K562 (cell line): Measurements from ENCODE around the gene SLC16A5. TPM values are rescaled to one million over a fixed set of nuclear protein-coding genes. Genes with fewer than 3 reads are reported as not detected.

ENCODE experiments used
- BCL6 ChIP-seq: fragments of 250-450 bp; sonication (Bioruptor Pico); IDR thresholded peaks from 2 replicates; pipeline ENCODE4 v1.4.0; 2020
- CTCF ChIP-seq, 3 experiments: IDR thresholded peaks in 2 of 3; conservative IDR thresholded peaks in 1 of 3; 2 replicates each; pipeline ENCODE4 v1.5.1; 2011 to 2012; ENCODE audit warnings: low read length in 3 of 3, mild to moderate bottlenecking in 3 of 3, control low read depth in 2 of 3, improper control_type of control experiment in 1 of 3, inconsistent platforms in 1 of 3, low read depth in 1 of 3, mixed read lengths in 1 of 3, moderate library complexity in 1 of 3; ENCODE audit not compliant: insufficient read depth in 2 of 3
- HMG20B ChIP-seq: fragments of 250-450 bp; sonication (Bioruptor Pico); IDR thresholded peaks from 2 replicates; pipeline ENCODE4 v1.5.0; 2021; ENCODE audit warnings: mild to moderate bottlenecking
- HNRNPL ChIP-seq: fragments of 200-400 bp; formaldehyde crosslinking; IDR thresholded peaks from 2 replicates; pipeline ENCODE4 v1.6.1; 2017; ENCODE audit warnings: low read depth, mild to moderate bottlenecking, low read length
- NCOA6 ChIP-seq: fragments of 450-650 bp; IDR thresholded peaks from 2 replicates; pipeline ENCODE4 v1.6.1; 2017; ENCODE audit warnings: mild to moderate bottlenecking
- PRPF4 ChIP-seq: fragments of 200-400 bp; formaldehyde crosslinking; IDR thresholded peaks from one replicate; pipeline ENCODE4 v1.6.1; 2017; ENCODE audit warnings: low read length, low read depth, mild to moderate bottlenecking; ENCODE audit not compliant: insufficient read depth, poor library complexity, severe bottlenecking
- RB1 ChIP-seq: fragments of 450-650 bp; IDR thresholded peaks from 2 replicates; pipeline ENCODE4 v1.6.1; 2017; ENCODE audit warnings: low read depth, mild to moderate bottlenecking
- RFX5 ChIP-seq: IDR thresholded peaks from 2 replicates; pipeline ENCODE4 v1.6.1; 2011; ENCODE audit warnings: low read depth, mild to moderate bottlenecking, improper control_type of control experiment, low read length
- ZBTB17 ChIP-seq: fragments of 450-650 bp; formaldehyde crosslinking; IDR thresholded peaks from 2 replicates; pipeline ENCODE4 v1.4.0; 2020; ENCODE audit warnings: mild to moderate bottlenecking
- ZMIZ1 ChIP-seq, 2 experiments: fragments of 150-350 bp in 1 of 2; IDR thresholded peaks; 2 replicates each; pipeline ENCODE4 v1.6.1; 2012 to 2016; ENCODE audit warnings: low read depth in 2 of 2, low read length in 2 of 2, mild to moderate bottlenecking in 1 of 2, moderate library complexity in 1 of 2
- ZNF347 ChIP-seq: fragments of 450-650 bp; formaldehyde crosslinking; IDR thresholded peaks from 2 replicates; pipeline ENCODE4 v1.4.0; 2020; ENCODE audit warnings: low read depth, mild to moderate bottlenecking, moderate library complexity
- polyA plus RNA-seq, 8 experiments: library from polyadenylated mRNA; depleted of rRNA in 4 of 8; stranded (reverse) in 5 of 8; unstranded in 3 of 8; fragments of >200 nt; fragmentation: Nextera tagmentation in 2 of 8; fragmentation: Illumina TruSeq in 1 of 8; extraction: Ambion mirVana in 2 of 8; extraction: Trizol in 1 of 8; gene quantifications; 2 replicates each; pipeline versions ENCODE4 v1.2.1 to v1.2.3, GENCODE V29; 2011 to 2014; ENCODE audit warnings: inconsistent platforms in 1 of 8, missing spikeins in 1 of 8
- total RNA-seq, 7 experiments: library from RNA; depleted of rRNA in 6 of 7; stranded (reverse); fragments of >200 nt in 6 of 7; fragmentation: Illumina TruSeq in 2 of 7; extraction: Trizol in 2 of 7; gene quantifications; 2 replicates each; pipeline versions ENCODE4 v1.2.1 to v1.2.3, GENCODE V29; 2011 to 2021; ENCODE audit warnings: low replicate concordance in 1 of 7
- TF ChIP-seq, protein P1 (sequence below): fragments of 450-650 bp; IDR thresholded peaks from one replicate; pipeline ENCODE4 v1.6.1; 2018; ENCODE audit warnings: mild to moderate bottlenecking, moderate library complexity; ENCODE audit not compliant: partially characterized antibody
- TF ChIP-seq, protein P2 (sequence below): fragments of 450-650 bp; formaldehyde crosslinking; IDR thresholded peaks from 2 replicates; pipeline ENCODE4 v1.4.0; 2020; ENCODE audit warnings: mild to moderate bottlenecking, moderate library complexity

The SLC16A5 gene
- total and polyA plus RNA-seq, 9 of the 15 experiments (the other 6 are each of a cell fraction or from before 2014, with no cell fraction given): 0.06 to 2.6 (median 0.91) TPM

- peak; percentile 33 for TF ChIP-seq PRPF4
- TF ChIP-seq ZBTB17: peak; percentile 87
- TF ChIP-seq ZNF347 (CRISPR knock-in tag): no peak
- TF ChIP-seq BCL6 (CRISPR knock-in tag): no peak
- TF ChIP-seq RFX5: no peak
- peak; percentile 75 to 86 (median 77) for TF ChIP-seq CTCF (IDR thresholded peaks at IDR 0.05 in 2 of 3, conservative IDR thresholded peaks at IDR 0.05 in 1 of 3; ENCODE audit: insufficient read depth in 2 of 3, low read depth in 1 of 3, low read length in 3 of 3)
- TF ChIP-seq HNRNPL: peak; percentile 78; the same call in 1 of the 2 replicates
- TF ChIP-seq, protein P1, sequence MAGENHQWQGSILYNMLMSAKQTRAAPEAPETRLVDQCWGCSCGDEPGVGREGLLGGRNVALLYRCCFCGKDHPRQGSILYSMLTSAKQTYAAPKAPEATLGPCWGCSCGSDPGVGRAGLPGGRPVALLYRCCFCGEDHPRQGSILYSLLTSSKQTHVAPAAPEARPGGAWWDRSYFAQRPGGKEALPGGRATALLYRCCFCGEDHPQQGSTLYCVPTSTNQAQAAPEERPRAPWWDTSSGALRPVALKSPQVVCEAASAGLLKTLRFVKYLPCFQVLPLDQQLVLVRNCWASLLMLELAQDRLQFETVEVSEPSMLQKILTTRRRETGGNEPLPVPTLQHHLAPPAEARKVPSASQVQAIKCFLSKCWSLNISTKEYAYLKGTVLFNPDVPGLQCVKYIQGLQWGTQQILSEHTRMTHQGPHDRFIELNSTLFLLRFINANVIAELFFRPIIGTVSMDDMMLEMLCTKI: no peak
- TF ChIP-seq ZMIZ1 (IDR thresholded peaks at IDR 0.05; ENCODE audit: low read depth in 2 of 2, low read length in 2 of 2): no peak
- no peak for TF ChIP-seq HMG20B (CRISPR knock-in tag)
- TF ChIP-seq, protein P2, sequence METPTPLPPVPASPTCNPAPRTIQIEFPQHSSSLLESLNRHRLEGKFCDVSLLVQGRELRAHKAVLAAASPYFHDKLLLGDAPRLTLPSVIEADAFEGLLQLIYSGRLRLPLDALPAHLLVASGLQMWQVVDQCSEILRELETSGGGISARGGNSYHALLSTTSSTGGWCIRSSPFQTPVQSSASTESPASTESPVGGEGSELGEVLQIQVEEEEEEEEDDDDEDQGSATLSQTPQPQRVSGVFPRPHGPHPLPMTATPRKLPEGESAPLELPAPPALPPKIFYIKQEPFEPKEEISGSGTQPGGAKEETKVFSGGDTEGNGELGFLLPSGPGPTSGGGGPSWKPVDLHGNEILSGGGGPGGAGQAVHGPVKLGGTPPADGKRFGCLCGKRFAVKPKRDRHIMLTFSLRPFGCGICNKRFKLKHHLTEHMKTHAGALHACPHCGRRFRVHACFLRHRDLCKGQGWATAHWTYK: peak; percentile 95
- no peak for TF ChIP-seq NCOA6
- TF ChIP-seq RB1: peak; percentile 96
These were observed 43.7 kb downstream of the SLC16A5 start, which contains the start of gene NT5C (continued) for GRCh38 chr17:75131278-75132017.
